ENCODE measurements around the gene NOL4L. TPM values are rescaled to one million over a fixed set of nuclear protein-coding genes. Genes with fewer than 3 reads are reported as not detected.
"Not testable (repeated sequence)": the region's sequence is repeated elsewhere in the genome, so short reads cannot be mapped to it uniquely, and the experiment has no call there.

NOL4L gene
- polyA plus RNA-seq, 5 donors = 31.0 to 41.4 (median 39.2) TPM

DNA sequence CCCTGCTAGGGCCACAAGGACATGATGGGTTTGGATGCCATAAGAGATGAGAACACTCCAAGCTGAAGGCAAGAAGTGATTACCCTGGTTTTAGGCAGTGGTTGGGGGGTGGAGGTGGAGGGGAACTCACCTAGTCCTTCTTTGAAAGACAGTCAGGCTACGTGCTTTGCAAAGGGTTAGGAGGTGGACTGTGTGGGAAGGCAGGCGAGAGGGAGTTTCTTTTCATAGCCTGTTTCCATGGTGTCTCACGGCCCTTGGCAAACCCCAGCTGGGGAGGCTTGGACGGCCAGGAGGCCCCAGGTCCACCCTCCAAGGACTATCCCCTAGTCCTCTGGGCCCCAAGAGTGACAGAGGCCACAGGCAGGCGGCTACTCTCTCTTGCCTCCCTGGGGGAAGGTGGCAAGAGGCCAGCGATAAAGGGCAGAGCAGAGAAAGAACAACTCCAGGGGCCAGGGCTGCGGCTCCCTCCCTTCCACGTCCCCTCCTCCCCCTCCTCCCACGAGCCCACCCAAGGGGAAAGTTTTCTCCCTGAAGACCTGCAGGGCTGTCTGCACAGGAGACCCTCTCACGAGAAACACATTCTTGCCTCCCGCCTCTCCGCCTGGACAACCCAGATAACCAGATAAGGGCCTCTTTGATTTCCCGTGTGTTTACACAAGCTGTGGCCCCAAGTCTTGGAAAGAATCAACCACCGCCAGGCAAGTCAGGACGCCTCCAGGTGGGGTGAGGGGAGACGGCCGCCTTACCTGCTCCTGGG lies 74.4 kb downstream of the NOL4L start:
- DNase-seq = no peak

DNA sequence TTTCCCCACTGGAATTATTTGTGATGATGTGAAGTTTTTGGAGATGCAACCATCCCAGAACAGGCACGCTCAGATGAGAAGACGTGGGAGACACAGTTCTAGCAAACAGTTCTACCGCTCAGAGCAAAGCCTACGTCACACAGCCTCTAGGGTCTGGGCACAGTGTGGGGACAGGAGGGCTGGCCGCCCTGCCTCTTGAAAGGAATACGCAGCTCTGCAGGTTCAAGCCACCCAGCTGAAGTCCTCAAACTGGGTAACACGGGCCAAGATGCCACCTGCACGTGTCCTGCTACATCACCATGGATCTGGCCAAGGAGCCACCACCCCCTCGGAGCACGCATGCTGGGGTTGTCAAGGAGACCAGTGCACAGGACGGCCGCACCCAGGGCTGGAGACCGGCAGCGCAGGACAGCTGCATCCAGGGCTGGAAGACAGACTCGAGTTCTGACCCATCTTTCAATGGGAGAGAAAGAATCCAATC lies 75.0 kb downstream of the NOL4L start:
- no peak for DNase-seq

DNA sequence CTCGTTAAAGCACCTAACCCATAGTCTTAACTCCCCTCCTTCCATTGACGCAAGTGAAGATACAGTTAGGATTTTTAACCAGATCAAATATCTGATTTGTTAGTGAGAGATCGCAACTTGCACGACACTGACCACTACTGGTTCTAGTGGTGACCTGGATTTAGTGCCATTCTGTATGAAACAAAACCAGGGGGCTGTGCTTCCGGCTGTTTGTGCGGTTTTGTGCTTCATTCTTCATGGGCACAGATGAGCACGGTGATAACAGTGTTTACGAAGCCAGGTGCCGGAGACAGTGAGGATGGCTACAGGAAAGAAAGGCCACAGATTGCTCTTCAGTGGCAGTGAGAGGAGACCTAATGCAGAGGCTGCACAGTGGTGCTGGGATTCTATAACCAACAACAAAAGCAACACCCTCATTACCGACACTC lies 75.5 kb downstream of the NOL4L start:
- DNase-seq = no peak

DNA sequence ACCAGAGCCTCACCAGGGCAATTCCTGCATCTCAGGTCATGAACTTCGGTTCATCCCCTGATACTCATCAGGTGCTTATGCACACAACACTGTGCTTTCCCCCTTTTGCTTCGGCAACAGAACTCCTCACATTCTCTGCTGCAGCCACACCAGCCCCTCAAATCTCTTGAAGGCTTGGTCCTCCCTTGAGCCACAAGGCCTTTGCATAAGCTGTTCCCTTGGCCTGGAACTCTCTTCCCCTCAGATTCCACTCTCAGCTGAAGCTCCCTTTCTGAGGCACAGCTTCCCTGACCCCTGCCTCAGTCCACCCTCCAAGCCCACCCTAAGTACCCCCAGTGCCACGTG lies 76.4 kb downstream of the NOL4L start:
- no peak for DNase-seq

DNA sequence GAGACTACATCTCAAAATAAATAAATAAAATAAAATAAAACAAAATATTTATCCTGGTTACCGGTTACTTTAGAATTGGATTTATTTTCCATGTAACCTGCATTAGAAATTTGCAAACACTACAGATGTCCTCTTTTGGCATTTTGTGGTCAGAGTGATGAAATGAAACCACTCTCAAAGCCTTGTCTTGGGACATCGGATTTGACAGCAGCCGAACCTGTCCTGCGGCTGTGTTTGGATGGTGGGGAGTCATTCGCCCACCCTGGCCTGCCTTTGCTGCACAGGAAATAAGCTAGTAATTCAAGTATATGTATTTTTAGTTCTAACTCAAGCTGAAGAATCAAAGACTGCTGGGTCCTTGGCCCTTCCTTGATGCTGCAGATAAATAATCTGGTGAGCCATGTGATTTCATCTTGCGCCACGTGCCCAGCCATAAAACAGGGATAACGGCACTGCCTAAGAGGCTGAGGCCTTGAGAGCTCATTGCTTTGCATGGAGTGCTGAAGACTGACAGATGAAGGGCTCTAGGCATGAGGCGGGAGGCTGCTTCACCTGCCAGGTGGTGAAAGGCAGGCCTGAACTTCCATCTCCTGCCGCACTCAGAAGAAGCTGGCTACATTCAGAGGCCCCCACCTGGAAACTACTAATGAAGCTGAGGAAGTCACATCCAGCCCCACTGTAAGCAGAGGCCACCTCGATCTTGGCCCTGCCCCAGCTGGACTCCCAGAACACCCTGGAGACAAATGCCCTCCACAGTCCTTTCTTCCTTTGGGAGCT lies 76.9 kb downstream of the NOL4L start:
- DNase-seq = no peak

DNA sequence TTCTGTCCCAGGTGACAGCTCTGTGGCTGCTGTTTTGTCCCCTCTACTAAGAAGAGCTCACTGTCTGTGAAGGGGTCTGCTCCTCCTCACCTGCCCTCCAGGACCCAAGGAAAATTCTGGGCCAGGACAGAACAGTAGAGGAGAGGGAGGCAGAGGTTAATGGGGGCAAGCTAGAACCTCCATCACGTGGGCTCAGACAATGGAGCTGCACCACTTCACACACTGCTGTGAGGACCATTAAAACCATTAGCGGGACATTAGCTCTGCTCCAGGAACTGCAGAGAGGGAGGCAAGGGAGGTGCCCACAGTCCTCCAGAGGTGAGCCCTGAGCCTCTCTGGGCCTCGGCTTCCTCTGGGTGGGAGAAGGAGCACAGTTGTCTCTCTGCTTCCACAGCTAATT lies 78.4 kb downstream of the NOL4L start:
- DNase-seq = no peak

DNA sequence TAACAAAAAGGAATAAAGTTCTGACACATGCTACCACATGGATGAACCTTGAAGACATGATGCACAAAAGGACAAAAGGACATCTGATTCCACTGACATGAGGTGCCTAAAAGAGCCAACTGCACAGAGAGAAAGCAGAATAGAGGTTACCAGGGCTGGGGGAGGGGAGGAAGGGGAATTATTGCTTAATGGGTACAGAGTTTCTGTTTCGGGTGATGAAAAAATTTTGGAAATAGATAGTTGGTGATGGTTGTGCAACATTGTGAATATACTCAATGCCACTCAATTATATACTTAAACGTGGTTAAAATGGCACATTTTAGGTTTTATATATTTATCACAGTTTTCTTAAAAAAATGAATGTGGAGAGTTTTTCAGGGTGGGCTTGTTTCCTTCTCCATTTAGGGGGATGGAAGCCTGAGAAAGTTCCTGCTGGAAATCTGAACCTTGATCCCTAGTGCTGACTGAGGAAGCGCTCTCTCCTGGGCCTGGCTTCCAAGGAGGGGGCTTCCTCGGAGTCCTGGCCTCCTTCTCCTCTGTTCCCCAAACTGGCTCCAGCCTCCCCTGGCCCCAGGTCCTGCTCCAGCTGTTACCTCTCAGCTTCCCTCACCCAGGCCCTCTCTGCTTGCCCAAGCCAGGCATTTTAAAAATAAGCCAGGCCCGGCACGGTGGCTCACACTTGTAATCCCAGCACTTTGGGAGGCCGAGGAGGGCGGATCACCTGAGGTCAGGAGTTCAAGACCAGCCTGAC lies 79.2 kb downstream of the NOL4L start:
- no peak for DNase-seq

DNA sequence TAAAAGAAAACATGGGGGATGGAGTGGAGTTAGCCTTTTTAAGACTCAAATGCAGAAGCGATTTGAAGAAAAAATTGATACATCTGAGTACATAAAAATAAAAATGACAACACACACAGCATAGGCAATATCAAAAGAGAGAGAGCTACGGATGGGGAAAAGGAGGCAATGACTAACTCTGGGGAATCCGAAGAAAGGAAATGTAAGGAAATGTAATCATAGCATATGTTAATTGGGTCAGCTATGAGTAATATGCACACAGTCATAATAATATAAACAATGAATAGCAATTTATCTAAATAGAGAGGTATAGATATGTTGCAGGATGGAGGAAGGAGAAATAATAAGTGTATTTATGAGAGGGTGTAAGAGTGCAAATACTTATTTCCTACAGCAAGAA lies 83.4 kb downstream of the NOL4L start:
- no peak for DNase-seq

DNA sequence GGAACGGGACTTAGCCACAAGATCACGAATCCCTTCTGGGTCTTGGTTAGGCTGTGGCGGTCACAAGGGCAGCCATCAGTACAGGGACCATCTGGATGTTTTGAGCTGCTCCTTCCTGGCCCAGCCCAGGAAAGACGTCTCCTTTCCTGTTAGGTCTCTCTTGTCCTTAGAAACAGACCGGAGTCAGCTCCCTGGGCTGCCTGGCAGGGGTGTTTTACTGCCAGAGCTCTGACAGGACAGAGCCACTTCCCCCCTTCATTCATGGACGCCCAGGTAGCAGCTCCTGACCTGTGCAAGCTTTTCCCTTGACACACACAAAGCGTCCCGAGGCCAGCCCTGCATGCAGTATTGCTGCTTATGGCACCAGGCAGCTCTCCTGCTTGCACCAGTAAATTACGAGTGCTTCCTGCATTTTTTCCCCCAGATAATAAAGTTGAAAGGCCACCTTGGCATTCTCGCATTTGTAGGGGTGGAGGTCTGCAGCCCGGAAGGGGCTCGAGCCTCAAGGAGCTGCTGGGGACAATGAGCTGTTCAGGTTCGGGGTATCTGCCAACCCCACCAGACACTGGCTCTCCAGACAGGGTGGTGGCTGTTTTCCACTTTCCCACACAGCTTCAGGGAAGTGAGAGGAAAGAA lies 87.4 kb downstream of the NOL4L start:
- DNase-seq = no peak

DNA sequence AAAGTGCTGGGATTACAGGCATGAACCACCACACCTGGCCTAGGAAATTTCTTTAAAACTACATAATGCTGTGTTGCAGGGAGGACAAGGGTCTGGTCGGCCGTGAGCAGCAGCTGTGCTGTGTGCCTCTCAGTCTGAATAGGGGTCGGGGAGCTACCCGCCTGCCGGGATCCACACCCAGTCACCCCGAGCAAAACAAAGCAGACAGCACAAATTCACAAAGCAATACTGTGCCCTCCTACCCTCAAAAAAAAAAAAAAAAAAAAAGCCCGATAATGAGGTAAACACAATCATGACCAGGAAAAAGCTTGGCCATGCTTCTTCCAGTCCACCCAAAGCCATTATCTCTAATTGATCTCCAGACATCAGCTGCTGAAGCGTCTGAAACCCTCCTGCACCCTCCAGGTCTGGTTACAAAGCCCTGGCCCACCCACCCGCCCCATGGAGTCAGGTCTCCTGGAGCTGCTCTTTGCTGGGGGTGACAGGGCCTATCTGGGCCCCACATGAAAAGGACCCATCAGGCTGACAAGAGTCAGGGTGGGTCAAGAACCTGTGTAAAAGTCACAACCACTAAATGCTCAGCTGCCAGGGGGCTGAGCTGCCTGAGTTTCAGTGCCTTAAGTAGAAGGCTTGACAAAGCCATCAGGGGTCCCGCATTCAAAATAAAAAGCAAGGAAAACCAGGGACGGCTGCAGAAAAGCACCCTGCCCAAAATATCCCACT lies 88.2 kb downstream of the NOL4L start:
- DNase-seq = no peak

DNA sequence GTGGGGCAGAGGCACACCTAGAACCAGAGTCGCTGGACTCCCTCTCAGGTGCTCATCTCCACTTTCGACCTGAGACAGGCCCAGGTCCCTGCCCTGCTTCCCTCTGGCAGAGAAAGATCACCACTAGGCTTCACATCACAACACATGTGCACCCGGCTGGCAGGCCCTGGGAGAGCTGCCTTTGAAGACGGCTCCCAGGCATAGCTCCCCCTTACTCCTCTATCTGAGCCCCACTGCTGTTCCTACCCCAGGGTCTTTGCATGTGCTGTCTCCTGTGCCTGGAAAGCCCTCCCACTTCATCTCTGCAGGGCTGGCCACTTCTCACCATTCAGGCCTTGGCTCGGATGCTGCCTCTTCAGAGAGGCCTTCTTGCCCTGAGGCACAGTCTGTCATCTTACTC lies 89.2 kb downstream of the NOL4L start:
- no peak for DNase-seq

DNA sequence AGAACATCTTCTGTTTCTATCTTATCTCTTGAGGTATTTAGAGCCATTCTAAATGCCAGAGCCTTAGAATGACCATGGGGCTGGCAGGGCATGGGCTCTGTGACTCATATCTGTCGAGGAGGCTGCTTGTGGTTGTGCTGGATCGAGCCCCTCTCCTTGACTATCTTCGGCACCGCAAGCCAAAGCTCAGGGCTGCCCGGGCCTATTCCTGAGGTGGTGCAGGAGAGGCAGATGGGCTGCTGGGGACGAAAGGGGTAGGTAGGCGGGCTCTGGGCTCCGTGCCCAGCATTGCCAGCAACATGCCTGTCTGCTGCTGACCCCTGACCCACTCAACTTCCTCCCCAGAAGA lies 89.9 kb downstream of the NOL4L start:
- DNase-seq = no peak

DNA sequence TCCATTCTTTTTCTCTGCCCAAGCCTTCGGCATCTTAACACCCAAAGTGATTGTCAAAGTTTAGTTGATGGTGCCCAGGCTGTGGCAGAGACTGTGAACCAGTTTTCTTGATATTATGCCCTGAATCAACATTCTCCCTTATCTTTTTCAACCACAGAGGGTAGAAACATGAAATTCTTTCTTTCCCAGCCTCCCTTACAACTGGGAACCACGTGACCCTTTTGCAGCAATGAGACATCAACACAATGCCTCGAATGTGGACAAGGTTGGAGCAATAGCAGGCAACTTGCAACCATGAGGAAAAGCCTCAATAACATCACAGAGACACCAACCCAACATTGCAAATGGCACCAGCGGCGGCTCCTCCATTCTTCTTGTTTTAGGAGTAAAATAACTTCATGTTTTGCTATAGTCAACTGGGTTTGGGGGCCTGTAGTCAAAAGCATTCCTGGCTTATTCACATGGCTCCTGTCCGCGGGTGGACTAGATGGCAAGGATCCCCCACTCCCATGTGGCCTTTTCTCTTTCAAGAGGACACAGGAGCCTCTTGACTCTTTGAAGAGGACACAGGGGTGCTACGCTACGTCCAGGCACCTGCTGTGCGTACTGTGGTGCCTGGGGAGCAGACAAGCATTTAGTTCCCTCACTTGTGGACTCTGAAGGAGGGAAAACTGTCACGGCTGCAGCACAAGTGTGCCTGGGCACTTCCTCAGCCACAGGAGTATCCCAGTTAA lies 90.5 kb downstream of the NOL4L start:
- DNase-seq = no peak

DNA sequence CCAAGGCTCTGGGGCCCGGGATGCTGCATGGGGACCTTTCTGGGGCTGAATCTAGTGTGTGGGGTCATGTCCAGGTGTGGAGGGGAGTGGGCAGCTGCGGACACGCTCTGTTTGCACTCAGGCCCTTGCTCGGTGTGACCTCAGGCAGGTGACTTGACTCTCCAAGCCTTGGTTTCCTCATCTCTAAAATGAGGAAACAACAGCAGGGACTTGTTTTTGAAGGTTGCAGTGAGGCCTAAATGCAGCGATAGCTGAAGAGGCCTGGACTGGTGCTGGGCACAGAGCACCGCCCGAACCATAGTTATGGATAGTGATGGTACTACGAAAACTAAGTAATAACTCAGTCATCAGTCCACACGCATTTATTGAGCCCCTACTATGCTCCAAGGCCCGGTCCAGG lies 91.8 kb downstream of the NOL4L start:
- no peak for DNase-seq

DNA sequence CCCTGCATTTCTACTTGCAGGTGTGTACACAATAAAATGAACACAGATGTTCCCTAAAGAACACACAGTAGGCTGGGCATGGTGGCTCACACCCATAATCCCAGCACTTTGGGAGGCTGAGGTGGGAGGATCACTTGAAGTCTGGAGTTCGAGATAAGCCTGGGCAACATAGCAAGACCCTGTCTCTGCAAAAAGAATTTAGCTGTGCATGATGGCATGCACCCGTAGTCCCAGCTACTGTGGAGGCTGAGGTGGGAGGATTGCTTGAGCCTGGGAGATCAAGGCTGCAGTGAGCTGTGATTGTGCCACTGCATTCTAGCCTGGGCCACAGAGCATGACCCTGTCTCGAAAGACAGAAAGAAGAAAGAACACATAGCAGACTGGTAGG lies 93.4 kb downstream of the NOL4L start:
- not testable (repeated sequence) for DNase-seq

DNA sequence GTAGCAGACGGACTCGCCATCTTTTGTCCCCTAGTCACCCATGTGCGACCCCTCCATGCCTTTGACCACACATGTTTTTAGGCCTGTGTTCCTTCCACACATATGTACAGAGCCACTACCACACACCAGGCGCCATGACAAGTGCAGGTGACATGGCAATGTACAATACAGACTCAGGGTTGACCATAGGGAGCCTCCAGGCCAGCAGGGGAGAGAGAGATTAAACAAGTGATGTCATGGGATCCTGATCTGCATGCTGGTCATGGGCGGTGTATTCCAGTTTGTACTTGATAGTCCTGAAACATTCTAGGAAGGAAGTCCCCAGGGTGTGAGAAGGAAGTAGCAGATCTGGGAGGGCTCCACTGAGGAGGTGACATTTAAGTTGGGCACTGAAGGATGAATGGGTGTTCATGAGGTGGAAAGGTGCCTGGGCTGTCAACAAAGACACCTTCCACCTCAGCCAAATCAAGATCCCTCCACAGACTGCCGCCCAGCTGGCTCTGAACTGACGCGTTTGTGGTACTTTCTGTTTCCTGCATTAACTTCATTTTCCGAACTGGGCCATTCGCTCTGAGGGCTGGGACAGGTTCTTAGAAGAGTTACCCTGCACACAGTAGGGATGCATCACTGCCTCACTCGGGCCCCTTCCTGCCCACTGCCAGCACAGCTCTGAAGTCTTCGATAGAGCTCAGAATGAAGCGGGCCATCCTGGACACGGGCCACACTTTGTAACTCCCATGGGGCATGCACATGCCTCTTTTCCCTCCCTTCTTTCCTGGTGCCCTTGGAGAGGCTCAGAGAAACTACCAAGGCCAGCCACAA lies 94.0 kb downstream of the NOL4L start:
- DNase-seq = no peak

DNA sequence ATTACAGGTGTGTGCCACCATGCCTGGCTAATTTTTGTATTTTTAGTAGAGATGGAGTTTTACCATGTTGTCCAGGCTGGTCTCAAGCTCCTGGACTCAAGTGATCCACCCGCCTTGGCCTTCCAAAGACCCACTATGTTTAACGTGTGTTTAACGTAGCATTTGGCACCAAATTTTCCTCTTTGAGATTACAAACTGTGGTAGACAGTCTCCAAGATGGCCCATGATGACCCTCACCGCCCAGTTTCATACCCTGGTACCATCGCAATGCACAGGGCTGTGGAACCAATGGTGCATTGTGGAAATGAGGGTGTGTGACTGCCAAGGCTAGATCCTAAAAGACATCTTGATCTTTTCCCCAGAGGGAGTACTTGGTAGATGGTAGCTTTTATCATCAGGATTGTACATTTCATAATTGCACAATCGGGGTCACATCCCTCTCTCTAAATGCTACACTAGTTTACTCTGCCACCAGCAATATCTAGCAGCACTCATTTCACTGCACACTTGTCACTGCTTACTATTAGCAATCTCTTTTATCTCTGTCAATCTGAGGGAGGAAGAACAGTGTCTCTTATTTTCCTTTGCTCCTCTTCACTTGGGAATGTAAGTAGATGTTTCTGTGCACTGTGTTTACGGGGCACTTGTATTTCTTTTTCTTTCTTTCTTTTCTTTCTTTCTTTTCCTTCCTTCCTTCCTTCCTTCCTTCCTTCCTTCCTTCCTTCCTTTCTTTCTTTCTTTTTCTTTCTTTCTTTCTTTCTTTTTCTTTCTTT lies 96.9 kb downstream of the NOL4L start:
- no peak for DNase-seq

DNA sequence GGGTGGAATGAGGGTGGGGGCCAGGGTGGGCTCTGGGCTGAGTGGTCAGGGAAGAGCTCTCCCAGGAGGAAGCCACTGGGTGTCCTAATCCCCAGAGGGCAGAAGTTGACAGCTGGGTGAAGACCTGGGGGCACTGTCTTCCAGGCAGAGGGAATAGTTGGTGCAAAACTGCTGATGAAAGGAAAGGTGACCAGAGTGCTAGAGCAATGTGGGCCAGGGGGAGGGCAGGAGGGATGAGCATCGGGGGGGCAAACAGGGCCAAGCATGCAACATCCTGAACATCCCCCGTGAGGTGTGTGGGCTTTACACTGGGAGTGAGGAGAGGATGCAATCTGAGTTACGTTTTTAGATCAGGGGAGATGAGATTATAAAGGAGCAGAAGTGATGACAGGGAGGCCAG lies 97.8 kb downstream of the NOL4L start:
- no peak for DNase-seq

Data from right lung (tissue), 5 donors.